Transverse colon (tissue), 4 donors: Measurements from ENCODE around the gene SCAP. TPM values are rescaled to one million over a fixed set of nuclear protein-coding genes. Genes with fewer than 3 reads are reported as not detected.
A peak's percentile ranks its signal among the peaks of the same experiment; 100 is the strongest.

Experiments
- DNase-seq: peaks from one replicate; pipeline ENCODE4 v3.0.0-alpha.2; 2019
- H3K27ac ChIP-seq, 4 donors: fragments of 200-600 bp; sonication (generic); 2 replicates each; pipeline ENCODE4 v1.5.1; 2016 to 2018; ENCODE audit warnings: inconsistent platforms in 4 of 4
- H3K27me3 ChIP-seq: fragments of 200-600 bp; sonication (generic); 2 replicates; pipeline ENCODE4 v1.5.1; 2017; ENCODE audit warnings: inconsistent platforms
- H3K36me3 ChIP-seq, 4 donors: fragments of 200-600 bp; sonication (generic); 2 replicates each; pipeline ENCODE4 v1.5.1; 2017 to 2019; ENCODE audit warnings: inconsistent platforms in 4 of 4
- H3K4me1 ChIP-seq, 4 donors: fragments of 200-600 bp; sonication (generic); 2 replicates each; pipeline ENCODE4 v1.5.1; 2017 to 2020; ENCODE audit warnings: inconsistent platforms in 4 of 4
- H3K4me3 ChIP-seq, 4 donors: fragments of 200-600 bp; sonication (generic); 1 replicate in 1 of 4; 2 replicates in 3 of 4; pipeline versions ENCODE4 v1.5.1 to v1.6.1; 2017 to 2019; ENCODE audit warnings: inconsistent platforms in 4 of 4
- H3K9me3 ChIP-seq, 2 donors: fragments of 200-600 bp; sonication (generic); 2 replicates each; pipeline ENCODE4 v1.5.1; 2017 to 2019; ENCODE audit warnings: inconsistent platforms in 2 of 2
- CTCF ChIP-seq, 5 experiments: fragments of 200-600 bp in 3 of 5; fragments of 450-650 bp in 2 of 5; sonication (generic) in 3 of 5; IDR thresholded peaks; 1 replicate in 2 of 5; 2 replicates in 3 of 5; pipeline ENCODE4 v1.5.1; 2016 to 2017; ENCODE audit warnings: antibody characterized with exemption in 5 of 5, inconsistent platforms in 3 of 5, mild to moderate bottlenecking in 2 of 5, moderate library complexity in 1 of 5
- EP300 ChIP-seq: sonication (generic); formaldehyde crosslinking; IDR thresholded peaks from one replicate; pipeline ENCODE4 v1.6.1; 2017; ENCODE audit warnings: antibody characterized with exemption, low read depth
- POLR2A ChIP-seq: fragments of 450-650 bp; IDR thresholded peaks from one replicate; pipeline ENCODE4 v1.6.1; 2016; ENCODE audit warnings: antibody characterized with exemption, mild to moderate bottlenecking, moderate library complexity
- POLR2AphosphoS5 ChIP-seq, 3 donors: sonication (generic); formaldehyde crosslinking; IDR thresholded peaks; one replicate each; pipeline ENCODE4 v1.6.1; 2016; ENCODE audit warnings: antibody characterized with exemption in 3 of 3
- WGBS, 2 donors: methylation state at CpG; one replicate each; pipeline ENCODE4 v1.1.5; 2018; ENCODE audit warnings: low coverage in 1 of 2; 5-methylcytosine and 5-hydroxymethylcytosine counted together
- in situ Hi-C, 4 donors: fragments of 200-750 bp; cut with MboI; loops; one replicate each; pipeline versions ENCODE4 v1.15.0 to v1.15.1; 2017; ENCODE audit warnings: low sequenced_read_pairs in 3 of 4, low pct_ligation_motif_present in 1 of 4, low pct_unique_long_range_greater_than_20kb in 1 of 4
- intact Hi-C: fragments of 100-400 bp; cut with DNase I; formaldehyde crosslinking; loops from one replicate; pipeline ENCODE4 v1.15.1; 2023; ENCODE audit warnings: low total_unique reads
- total RNA-seq, 4 donors: library from RNA; depleted of rRNA; stranded (reverse); fragments of >200 nt; gene quantifications; one replicate each; pipeline ENCODE4 v1.1.0, GENCODE V29; 2016

SCAP gene
- 100 to 1,000 TPM; 160 to 288 (median 198) TPM for total RNA-seq

GRCh38 chr3:47475570-47476329, at the start of gene SCAP:
SCAP (minus strand) TSS chr3:47475941; CDS start chr3:47442993, 32,948 bp downstream.
- Histone ChIP-seq H3K36me3 (no peaks in the 10 kb centered on the region), H3K9me3 (no peaks in the 10 kb centered on the region), H3K4me3 (peak within 1 kb of the TSS; percentile 82 to 96 (median 87)), H3K27me3 (no peaks in the 10 kb centered on the region), H3K27ac (peak within 1 kb of the TSS; percentile 85 to 91 (median 90)), H3K4me1 (peaks cover 10 to 32% (median 21%) of the 10 kb centered on the region in 4 donors)
- intact Hi-C loops (loop anchor here (1.0 kb wide), 1 partner anchor 54 kb away; no protein-coding TSS in a partner anchor), in situ Hi-C loops (loop anchor here in 1 of 4 donors (5.0 kb wide), 1 partner anchor 53 kb away; no protein-coding TSS in a partner anchor)
- TF ChIP-seq CTCF (IDR thresholded peaks at IDR 0.05), result peak; percentile 91 to 98 (median 96)
- peak; percentile 54 to 76 (median 74) for TF ChIP-seq POLR2AphosphoS5 (IDR thresholded peaks at IDR 0.05)
- no peak for TF ChIP-seq EP300
- peak; percentile 14 for TF ChIP-seq POLR2A
- WGBS, 2 donors, result 0 to 8% methylated on average over 8 to 45 of the region's 88 CpGs
- peak; percentile 96 for DNase-seq

GRCh38 chr3:47523310-47524073, 47.8 kb upstream of the SCAP start:
- TF ChIP-seq CTCF (IDR thresholded peaks at IDR 0.05), result no peak
- H3K27ac ChIP-seq, result no peak overlapping the region
- in situ Hi-C loops, result loop anchor here (5.0 to 10.0 kb wide), 3 partner anchors 261 to 269 kb away; partner anchors contain the start of gene SMARCC1 (in 1 of the 4)

GRCh38 chr3:47522082-47522987, 46.6 kb upstream of the SCAP start:
- Histone ChIP-seq H3K27ac (no peak overlapping the region), H3K4me1 (peaks cover 0 to 6% (median 5%) of the 10 kb centered on the region in 4 donors), H3K4me3 (no peak overlapping the region), H3K9me3 (no peaks in the 10 kb centered on the region), H3K27me3 (no peaks in the 10 kb centered on the region), H3K36me3 (no peaks in the 10 kb centered on the region)
- intact Hi-C loops (loop anchor here (2.0 kb wide), 1 partner anchor 266 kb away; no protein-coding TSS in a partner anchor), in situ Hi-C loops (loop anchor here (5.0 to 10.0 kb wide), 3 partner anchors 262 to 270 kb away; partner anchors contain the start of gene SMARCC1 (in 1 of the 4))
- DNase-seq, result peak; percentile 86
- TF ChIP-seq CTCF (IDR thresholded peaks at IDR 0.05) (peak; percentile 85 to 97 (median 90)), POLR2AphosphoS5 (IDR thresholded peaks at IDR 0.05) (peak in 1 of 3 donors; percentile 40), POLR2A (no peak), EP300 (no peak)
- WGBS, 2 donors, result 0 to 33% methylated on average over 4 to 15 of the region's 15 CpGs

More at GRCh38 chr3:47523310-47524073, 47.8 kb upstream of the SCAP start:
- intact Hi-C loops, result loop anchor here (2.0 kb wide), 1 partner anchor 265 kb away; no protein-coding TSS in a partner anchor
- Histone ChIP-seq H3K4me3 (no peak overlapping the region), H3K27me3 (no peaks in the 10 kb centered on the region), H3K36me3 (no peaks in the 10 kb centered on the region), H3K9me3 (no peaks in the 10 kb centered on the region), H3K4me1 (peaks cover 0 to 6% (median 5%) of the 10 kb centered on the region in 4 donors)
- DNase-seq, result no peak
- WGBS, 2 donors, result 67 to 70% methylated on average over 3 to 4 of the region's 4 CpGs
